SKM-1 treated with dmso at 0.1 percent for 144 hours (cell line): ENCODE data around the gene HMCN1.
"Not testable (repeated sequence)": the region's sequence is repeated elsewhere in the genome, so short reads cannot be mapped to it uniquely, and the experiment has no call there.

Source experiments
- DNase-seq: peaks from one replicate; lab custom pipeline; 2025; ENCODE audit not compliant: unreplicated experiment; lab: John Stamatoyannopoulos, UW

The HMCN1 gene

GRCh38 chr1:186129758-186130157 is 395.6 kb downstream of the HMCN1 start:
- DNase-seq = no peak

GRCh38 chr1:186139115-186139514 is 404.9 kb downstream of the HMCN1 start:
- no peak for DNase-seq

- DNase-seq = no peak
Observed at GRCh38 chr1:186139701-186140100, 405.5 kb downstream of the HMCN1 start.

- DNase-seq = no peak
Observed at GRCh38 chr1:186142159-186142558, 408.0 kb downstream of the HMCN1 start.

GRCh38 chr1:186142916-186143315 is 408.7 kb downstream of the HMCN1 start:
- DNase-seq = no peak

- DNase-seq = no peak
Observed at GRCh38 chr1:186143481-186143880, 409.3 kb downstream of the HMCN1 start.

GRCh38 chr1:186144505-186144904 is 410.3 kb downstream of the HMCN1 start:
- DNase-seq = no peak

GRCh38 chr1:186146974-186147373 is 412.8 kb downstream of the HMCN1 start:
- peak; percentile 92 for DNase-seq

- no peak for DNase-seq
Observed at GRCh38 chr1:186149591-186149990, 415.4 kb downstream of the HMCN1 start.

GRCh38 chr1:186152227-186152619 is 418.0 kb downstream of the HMCN1 start:
- DNase-seq = no peak

GRCh38 chr1:186152620-186153239 is 418.5 kb downstream of the HMCN1 start:
- DNase-seq = no peak

- DNase-seq = no peak
Observed at GRCh38 chr1:186154651-186155050, 420.5 kb downstream of the HMCN1 start.

- no peak for DNase-seq
Observed at GRCh38 chr1:186155594-186155993, 421.4 kb downstream of the HMCN1 start.

- DNase-seq = not testable (repeated sequence)
Observed at GRCh38 chr1:186162895-186163294, 428.7 kb downstream of the HMCN1 start.

- no peak for DNase-seq
Observed at GRCh38 chr1:186164773-186165172, 430.6 kb downstream of the HMCN1 start.

- DNase-seq = no peak
Observed at GRCh38 chr1:186165303-186165702, 431.1 kb downstream of the HMCN1 start.

GRCh38 chr1:186167096-186167668 is 433.0 kb downstream of the HMCN1 start:
- DNase-seq = no peak

GRCh38 chr1:186175588-186175987 is 441.4 kb downstream of the HMCN1 start:
- no peak for DNase-seq

- DNase-seq = no peak
Observed at GRCh38 chr1:186178426-186179043, 444.3 kb downstream of the HMCN1 start.

GRCh38 chr1:186179231-186179630 is 445.0 kb downstream of the HMCN1 start:
- DNase-seq = no peak

- no peak for DNase-seq
Observed at GRCh38 chr1:186183219-186183618, 449.0 kb downstream of the HMCN1 start.

- no peak for DNase-seq
Observed at GRCh38 chr1:186183970-186184628, 449.9 kb downstream of the HMCN1 start.
